Measurements from ENCODE around the gene SLC2A9. TPM values are rescaled to one million over a fixed set of nuclear protein-coding genes. Genes with fewer than 3 reads are reported as not detected.

The SLC2A9 gene
- total RNA-seq, 2 donors from 2014 or later = 1.6 to 8.6 TPM

DNA sequence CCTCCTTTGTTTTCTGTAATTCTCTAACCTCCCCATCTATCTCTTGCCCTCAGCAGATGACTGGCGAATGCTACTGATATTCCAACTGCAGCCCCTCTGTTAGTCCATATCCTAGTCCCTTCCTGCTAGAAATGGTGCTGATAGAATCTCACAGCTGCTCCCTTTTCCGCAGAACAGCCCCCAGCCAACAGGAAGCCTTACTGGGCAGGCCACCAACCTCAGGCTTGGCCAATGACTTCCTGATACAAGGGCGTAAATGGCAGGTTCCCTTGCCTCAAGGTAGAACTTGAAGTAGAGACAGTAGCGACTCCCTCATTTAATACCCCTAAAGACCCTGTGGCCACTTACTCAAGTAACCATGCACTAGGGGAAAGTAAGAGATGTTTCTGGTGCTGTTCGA is 26.7 kb upstream of the SLC2A9 start:
- TF ChIP-seq, protein P1, sequence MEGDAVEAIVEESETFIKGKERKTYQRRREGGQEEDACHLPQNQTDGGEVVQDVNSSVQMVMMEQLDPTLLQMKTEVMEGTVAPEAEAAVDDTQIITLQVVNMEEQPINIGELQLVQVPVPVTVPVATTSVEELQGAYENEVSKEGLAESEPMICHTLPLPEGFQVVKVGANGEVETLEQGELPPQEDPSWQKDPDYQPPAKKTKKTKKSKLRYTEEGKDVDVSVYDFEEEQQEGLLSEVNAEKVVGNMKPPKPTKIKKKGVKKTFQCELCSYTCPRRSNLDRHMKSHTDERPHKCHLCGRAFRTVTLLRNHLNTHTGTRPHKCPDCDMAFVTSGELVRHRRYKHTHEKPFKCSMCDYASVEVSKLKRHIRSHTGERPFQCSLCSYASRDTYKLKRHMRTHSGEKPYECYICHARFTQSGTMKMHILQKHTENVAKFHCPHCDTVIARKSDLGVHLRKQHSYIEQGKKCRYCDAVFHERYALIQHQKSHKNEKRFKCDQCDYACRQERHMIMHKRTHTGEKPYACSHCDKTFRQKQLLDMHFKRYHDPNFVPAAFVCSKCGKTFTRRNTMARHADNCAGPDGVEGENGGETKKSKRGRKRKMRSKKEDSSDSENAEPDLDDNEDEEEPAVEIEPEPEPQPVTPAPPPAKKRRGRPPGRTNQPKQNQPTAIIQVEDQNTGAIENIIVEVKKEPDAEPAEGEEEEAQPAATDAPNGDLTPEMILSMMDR (IDR thresholded peaks at IDR 0.05) = no peak
- no peak for TF ChIP-seq POLR2A (IDR thresholded peaks at IDR 0.05)
- intact Hi-C loops (cut with DNase I) = no loop called here
- H3K27me3 ChIP-seq = no peaks in the 10 kb centered on the region
- no peak overlapping the region for H3K4me3 ChIP-seq
- no peaks in the 10 kb centered on the region for H3K36me3 ChIP-seq (replicated peaks in 1 of 2; ENCODE audit: insufficient read depth in 1 of 2, low read depth in 2 of 2)
- H3K9me3 ChIP-seq = peaks cover 0 to under 1% (median 0%) of the 10 kb centered on the region in 3 donors
- peak overlapping the region in 1 of 4 donors; percentile 51 for H3K27ac ChIP-seq
- ATAC-seq (no peak), DNase-seq (no peak)
- H3K4me1 ChIP-seq = peaks cover 21% of the 10 kb centered on the region
- WGBS, 2 donors = 67 to 83% methylated on average over 5 of the region's 5 CpGs

DNA sequence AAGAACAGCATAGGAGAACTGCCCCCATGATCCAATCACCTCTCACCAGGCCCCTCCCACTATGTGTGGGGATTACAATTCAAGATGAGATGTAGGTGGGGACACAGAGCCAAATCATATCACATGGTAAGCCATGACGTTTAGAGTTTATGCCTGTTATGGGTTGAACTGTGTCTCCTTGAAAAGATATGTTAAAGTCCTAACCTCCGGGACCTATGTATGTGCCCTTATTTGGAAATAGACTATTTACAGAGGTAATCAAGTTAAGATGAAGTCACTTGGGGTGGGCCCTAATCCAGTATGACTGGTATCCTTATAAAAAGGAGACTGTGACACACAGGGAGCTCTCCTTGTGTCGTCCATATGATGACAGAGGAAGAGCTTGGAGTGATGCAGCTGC is 25.2 kb upstream of the SLC2A9 start:
- DNase-seq (no peak), ATAC-seq (no peak)
- no peak for TF ChIP-seq POLR2A (IDR thresholded peaks at IDR 0.05)
- TF ChIP-seq, protein P1 (IDR thresholded peaks at IDR 0.05) = no peak
- H3K4me1 ChIP-seq = peaks cover 21% of the 10 kb centered on the region
- H3K4me3 ChIP-seq = no peak overlapping the region
- peaks cover 0 to 7% (median 0%) of the 10 kb centered on the region in 3 donors for H3K9me3 ChIP-seq
- H3K36me3 ChIP-seq (replicated peaks in 1 of 2; ENCODE audit: insufficient read depth in 1 of 2, low read depth in 2 of 2) = no peaks in the 10 kb centered on the region
- intact Hi-C loops (cut with DNase I) = no loop called here
- peak overlapping the region in 1 of 4 donors; percentile 73 for H3K27ac ChIP-seq
- no peaks in the 10 kb centered on the region for H3K27me3 ChIP-seq
- 56 to 60% methylated on average over 3 of the region's 3 CpGs for WGBS, 2 donors

DNA sequence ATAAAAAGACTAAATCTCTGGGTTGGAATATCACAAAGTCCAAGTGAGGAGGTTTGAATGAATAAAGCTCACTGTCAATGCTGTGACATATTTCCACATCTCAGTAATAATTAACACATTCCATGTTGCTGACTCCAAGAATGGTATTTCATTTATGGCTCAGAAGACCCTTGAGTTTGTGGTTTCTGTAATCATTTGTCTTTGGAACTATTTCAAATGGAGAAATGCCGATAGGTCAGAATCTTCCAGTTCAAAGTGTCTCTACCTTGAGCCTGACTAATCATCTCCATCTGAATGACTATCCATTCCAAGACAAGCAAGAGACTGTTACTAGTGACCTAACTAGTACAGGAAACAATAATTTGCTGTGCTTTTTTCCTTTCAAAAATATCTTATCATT is 24.2 kb upstream of the SLC2A9 start:
- Histone ChIP-seq H3K4me3 (no peak overlapping the region), H3K27ac (peak overlapping the region in 3 of 4 donors; percentile 37 to 73 (median 59)), H3K27me3 (no peaks in the 10 kb centered on the region), H3K36me3 (replicated peaks in 1 of 2; ENCODE audit: insufficient read depth in 1 of 2, low read depth in 2 of 2) (no peaks in the 10 kb centered on the region), H3K9me3 (peaks cover 0 to 7% (median 0%) of the 10 kb centered on the region in 3 donors), H3K4me1 (peaks cover 20% of the 10 kb centered on the region)
- no peak for TF ChIP-seq POLR2A (IDR thresholded peaks at IDR 0.05)
- DNase-seq = no peak
- ATAC-seq = peak; percentile 69
- intact Hi-C loops (cut with DNase I) = no loop called here
- 18 to 33% methylated on average over 1 of the region's 1 CpG for WGBS, 2 donors

DNA sequence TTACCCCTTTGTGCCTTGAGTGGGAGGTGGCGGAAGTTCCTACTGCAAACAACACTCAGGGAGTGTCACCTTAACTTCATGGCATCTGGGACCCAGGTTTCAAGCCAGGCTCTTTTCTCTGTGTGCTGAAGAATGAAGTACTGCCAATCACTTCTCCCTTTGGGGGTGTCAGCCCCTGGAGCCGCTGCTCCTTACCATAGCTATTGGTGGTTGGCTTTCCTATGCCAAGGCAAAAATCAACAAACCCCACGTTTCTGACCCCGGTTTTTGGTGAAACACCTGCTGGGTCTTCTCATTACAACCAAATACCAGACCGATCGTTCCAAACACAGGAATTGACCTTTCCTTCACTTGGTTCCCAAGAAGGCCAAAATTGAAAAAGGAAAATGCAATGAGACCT is 19.7 kb upstream of the SLC2A9 start:
- ATAC-seq = no peak
- intact Hi-C loops (cut with DNase I) = no loop called here
- 66 to 80% methylated on average over 6 of the region's 6 CpGs for WGBS, 2 donors

DNA sequence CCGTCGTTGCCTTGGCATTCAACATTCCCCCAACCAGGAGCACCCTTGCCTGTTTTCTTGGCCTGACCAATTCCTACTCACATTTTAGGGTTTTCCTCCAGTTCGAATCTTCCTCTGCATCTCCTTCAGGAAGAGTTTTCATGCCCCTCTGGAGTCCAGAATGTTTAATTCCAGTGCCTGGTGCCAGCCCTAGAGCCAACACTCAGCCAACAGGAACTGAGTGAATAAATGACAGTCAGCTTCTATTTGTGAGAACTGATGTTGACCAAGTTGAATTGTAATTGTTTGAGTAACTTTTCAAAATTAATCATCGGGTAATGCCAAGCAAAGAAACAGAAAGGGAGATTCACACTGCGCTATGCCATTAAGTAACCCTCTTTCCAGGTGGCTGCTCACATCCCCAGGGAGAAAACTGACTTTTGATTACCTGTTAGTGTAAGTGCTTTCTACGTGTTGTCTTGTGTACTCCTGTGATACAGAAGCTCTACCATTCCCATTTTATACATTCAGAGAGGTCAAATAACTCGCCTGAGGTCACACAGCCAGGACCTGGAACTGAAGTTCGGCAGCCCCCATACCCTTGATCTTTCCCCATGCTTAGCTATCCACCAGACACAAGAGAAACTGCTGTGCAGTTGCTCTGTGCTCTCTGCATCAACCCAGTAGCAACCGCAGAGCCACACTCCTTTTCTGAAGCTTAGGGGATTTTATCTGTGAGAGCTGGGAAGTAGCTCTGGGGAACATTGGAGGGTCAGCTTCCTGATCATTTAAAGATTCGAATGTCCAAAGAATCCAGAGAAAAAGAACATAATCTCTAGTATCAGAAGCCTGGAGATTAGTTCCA is 19.0 kb upstream of the SLC2A9 start:
- Histone ChIP-seq H3K4me1 (no peaks in the 10 kb centered on the region), H3K27me3 (no peaks in the 10 kb centered on the region), H3K9me3 (peaks cover 0 to 7% (median 0%) of the 10 kb centered on the region in 3 donors), H3K27ac (peak overlapping the region in 1 of 4 donors; percentile 30), H3K36me3 (replicated peaks in 1 of 2; ENCODE audit: insufficient read depth in 1 of 2, low read depth in 2 of 2) (no peaks in the 10 kb centered on the region), H3K4me3 (no peak overlapping the region)
- TF ChIP-seq, protein P1 (IDR thresholded peaks at IDR 0.05) = no peak
- no peak for TF ChIP-seq POLR2A (IDR thresholded peaks at IDR 0.05)
- 50 to 65% methylated on average over 10 of the region's 10 CpGs for WGBS, 2 donors
- ATAC-seq (no peak), DNase-seq (no peak)
- intact Hi-C loops (cut with DNase I) = no loop called here

More for the DNA sequence above, 19.7 kb upstream of the SLC2A9 start:
- Histone ChIP-seq H3K9me3 (peaks cover 0 to 7% (median 0%) of the 10 kb centered on the region in 3 donors), H3K4me1 (no peaks in the 10 kb centered on the region), H3K27ac (no peak overlapping the region), H3K4me3 (no peak overlapping the region), H3K36me3 (replicated peaks in 1 of 2; ENCODE audit: insufficient read depth in 1 of 2, low read depth in 2 of 2) (no peaks in the 10 kb centered on the region), H3K27me3 (no peaks in the 10 kb centered on the region)
- no peak for DNase-seq
- TF ChIP-seq, protein P1 (IDR thresholded peaks at IDR 0.05) = no peak
- TF ChIP-seq POLR2A (IDR thresholded peaks at IDR 0.05) = no peak
